Astrocyte (in vitro differentiated cells and primary cell): ENCODE data around the gene PPP1R26. TPM values are rescaled to one million over a fixed set of nuclear protein-coding genes. Genes with fewer than 3 reads are reported as not detected.

Experiments used
- DNase-seq: peaks from one replicate; pipeline ENCODE4 v3.0.0-alpha.2; 2010; ENCODE audit warnings: low read depth
- FAIRE-seq: peaks from 2 replicates; lab custom pipeline; 2011; peaks lifted over from hg19 to GRCh38; lab: Jason Lieb, UNC
- H2AFZ ChIP-seq: 2 replicates; pipeline ENCODE4 v1.6.0; 2012; ENCODE audit warnings: low read depth, low read length, inconsistent platforms
- H3K27ac ChIP-seq: 2 replicates; pipeline ENCODE4 v1.5.1; 2011; ENCODE audit warnings: low read depth, low read length, inconsistent platforms
- H3K27me3 ChIP-seq: 2 replicates; pipeline ENCODE4 v1.6.0; 2011; ENCODE audit warnings: low read length, inconsistent platforms; ENCODE audit not compliant: insufficient read depth
- H3K36me3 ChIP-seq: 2 replicates; pipeline ENCODE4 v1.5.1; 2011; ENCODE audit warnings: low read length, inconsistent platforms; ENCODE audit not compliant: insufficient read depth
- H3K4me1 ChIP-seq: 2 replicates; pipeline ENCODE4 v1.5.1; 2011; ENCODE audit warnings: low read length, inconsistent platforms; ENCODE audit not compliant: insufficient read depth
- H3K4me2 ChIP-seq: 2 replicates; pipeline ENCODE4 v1.6.0; 2012; ENCODE audit warnings: low read length, inconsistent platforms
- H3K4me3 ChIP-seq: 2 replicates; pipeline ENCODE4 v1.5.1; 2011; ENCODE audit warnings: low read depth, mild to moderate bottlenecking, low read length, inconsistent platforms; ENCODE audit not compliant: insufficient read depth
- H3K79me2 ChIP-seq: 2 replicates; pipeline ENCODE4 v1.6.0; 2012; ENCODE audit warnings: mild to moderate bottlenecking, low read length, inconsistent platforms; ENCODE audit not compliant: insufficient read depth
- H3K9ac ChIP-seq: 2 replicates; pipeline ENCODE4 v1.6.0; 2012; ENCODE audit warnings: mild to moderate bottlenecking, low read length, inconsistent platforms
- H3K9me3 ChIP-seq: 2 replicates; pipeline ENCODE4 v1.5.1; 2012; ENCODE audit warnings: low read depth, mild to moderate bottlenecking, low read length, inconsistent platforms; ENCODE audit not compliant: insufficient read depth
- H4K20me1 ChIP-seq: 2 replicates; pipeline ENCODE4 v1.6.0; 2012; ENCODE audit warnings: low read length, inconsistent platforms; ENCODE audit not compliant: insufficient read depth
- H3K27ac Mint-ChIP-seq: one replicate; pipeline ENCODE4 v1.8.0; 2021; ENCODE audit warnings: mild to moderate bottlenecking, mixed read lengths; ENCODE audit not compliant: unreplicated experiment
- H3K27me3 Mint-ChIP-seq: one replicate; pipeline ENCODE4 v1.8.0; 2021; ENCODE audit warnings: low read depth, mixed read lengths; ENCODE audit not compliant: unreplicated experiment
- H3K36me3 Mint-ChIP-seq: one replicate; pipeline ENCODE4 v1.8.0; 2021; ENCODE audit warnings: low read depth, mixed read lengths; ENCODE audit not compliant: unreplicated experiment
- H3K4me1 Mint-ChIP-seq: one replicate; pipeline ENCODE4 v1.8.0; 2021; ENCODE audit warnings: low read depth, mixed read lengths; ENCODE audit not compliant: unreplicated experiment
- H3K4me3 Mint-ChIP-seq: one replicate; pipeline ENCODE4 v1.8.0; 2021; ENCODE audit warnings: mild to moderate bottlenecking, moderate library complexity, mixed read lengths; ENCODE audit not compliant: unreplicated experiment
- H3K9me3 Mint-ChIP-seq: one replicate; pipeline ENCODE4 v1.8.0; 2021; ENCODE audit warnings: mild to moderate bottlenecking, mixed read lengths; ENCODE audit not compliant: unreplicated experiment
- EZH2 ChIP-seq: IDR thresholded peaks from 2 replicates; pipeline ENCODE4 v1.6.1; 2012; ENCODE audit warnings: mild to moderate bottlenecking, low read length, inconsistent platforms; ENCODE audit not compliant: insufficient read depth
- total RNA-seq: library from RNA; stranded (reverse); gene quantifications from 2 replicates; pipeline ENCODE4 v1.2.1, GENCODE V29; 2021
- TF ChIP-seq, protein P1 (sequence below): IDR thresholded peaks from 2 replicates; pipeline ENCODE4 v1.5.1; 2011; ENCODE audit warnings: low read depth, mild to moderate bottlenecking, inconsistent platforms, low read length, moderate library complexity; ENCODE audit not compliant: insufficient read depth

The PPP1R26 gene
- total RNA-seq, 1 donor from 2014 or later: 10.6 TPM

DNA sequence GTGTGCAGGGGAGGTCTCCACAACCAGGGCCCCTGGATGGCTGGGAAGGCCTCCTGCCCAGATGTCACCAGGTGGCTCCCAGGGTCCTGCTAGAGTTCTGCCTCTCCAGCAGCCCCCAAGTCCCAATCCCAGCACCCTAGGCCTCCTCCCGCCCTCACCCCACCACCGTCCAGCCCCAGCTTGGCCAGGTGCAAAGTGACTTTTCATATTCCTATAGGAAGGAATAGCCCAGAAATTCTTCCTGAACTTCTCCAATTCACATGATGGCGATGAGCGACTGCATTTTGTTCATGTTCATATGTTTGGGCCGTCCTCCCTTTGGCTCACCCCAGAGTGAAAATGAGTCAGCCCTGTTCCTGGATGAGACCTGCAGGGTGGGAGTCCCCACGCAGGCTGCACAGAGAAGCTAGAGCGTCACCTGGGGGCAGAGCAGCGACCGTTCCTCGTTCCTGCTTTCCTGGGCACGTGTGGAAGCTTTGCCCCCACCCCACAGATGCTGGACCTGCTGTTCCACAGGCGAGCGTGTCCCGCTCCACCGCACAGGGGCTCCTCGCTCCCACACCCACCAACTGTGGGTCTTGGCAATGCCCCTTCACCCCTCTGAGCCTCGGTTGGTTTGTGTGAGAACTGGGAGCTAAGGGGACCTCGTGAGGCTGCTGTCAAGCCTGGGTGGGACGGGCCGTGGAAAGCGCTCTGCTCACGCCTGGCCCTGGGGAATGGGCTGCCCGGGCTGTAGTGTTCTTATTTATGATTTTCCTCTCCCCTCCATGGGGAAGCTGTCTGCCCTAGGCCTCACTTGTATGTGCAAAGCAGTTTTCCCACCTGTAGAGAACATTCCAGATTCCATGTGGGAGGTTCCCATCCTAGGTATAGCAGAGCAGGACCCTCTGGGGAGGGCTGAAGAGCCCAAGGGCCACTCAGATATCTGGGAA, 27.8 kb downstream of the PPP1R26 start:
- Histone ChIP-seq H3K79me2 (peaks cover 9% of the 10 kb centered on the region), H3K27me3 (no peaks in the 10 kb centered on the region), H3K9me3 (no peaks in the 10 kb centered on the region), H3K27ac (no peak overlapping the region), H3K4me3 (no peak overlapping the region), H3K4me2 (no peak overlapping the region), H2AFZ (no peak overlapping the region), H3K9ac (no peak overlapping the region), H4K20me1 (peaks cover 29% of the 10 kb centered on the region), H3K4me1 (no peaks in the 10 kb centered on the region), H3K36me3 (no peaks in the 10 kb centered on the region)
- no peak overlapping the region for H3K27ac Mint-ChIP-seq
- DNase-seq (no peak), FAIRE-seq (no peak)
- H3K36me3 Mint-ChIP-seq: peaks cover 10% of the 10 kb centered on the region
- peaks cover 10% of the 10 kb centered on the region for H3K9me3 Mint-ChIP-seq
- H3K27me3 Mint-ChIP-seq: no peaks in the 10 kb centered on the region
- H3K4me3 Mint-ChIP-seq: no peak overlapping the region
- no peaks in the 10 kb centered on the region for H3K4me1 Mint-ChIP-seq
- TF ChIP-seq EZH2: no peak

DNA sequence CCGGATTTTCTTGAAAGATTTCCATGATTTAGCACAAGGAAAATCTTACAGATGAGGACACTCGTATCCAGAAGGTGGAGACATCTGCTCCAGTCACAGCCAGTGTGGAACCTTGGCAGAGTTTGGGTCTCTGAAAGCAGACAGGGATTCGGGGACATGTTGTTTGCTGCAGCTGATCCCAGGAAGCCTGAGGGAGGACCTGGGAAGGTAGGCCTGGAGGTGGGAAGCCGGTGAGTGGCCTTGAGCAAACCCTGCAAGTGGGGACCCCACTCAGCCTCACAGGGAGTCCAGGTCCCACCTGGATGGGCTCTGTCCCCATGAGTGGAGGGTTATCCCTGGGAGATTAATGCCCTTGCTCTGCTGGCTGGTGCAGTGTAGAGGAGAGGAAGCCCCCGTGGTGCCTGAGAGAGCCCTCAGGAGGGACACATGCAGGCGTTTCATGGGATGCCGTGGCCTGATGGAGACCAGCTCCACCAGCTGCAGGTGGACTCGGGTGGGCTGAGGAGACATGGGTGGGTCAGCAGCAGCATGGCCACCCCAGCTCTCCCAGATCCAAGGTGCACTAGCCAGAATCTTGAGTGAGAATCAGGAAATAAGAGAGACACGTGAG, 28.7 kb downstream of the PPP1R26 start:
- Histone ChIP-seq H3K4me3 (no peak overlapping the region), H3K27ac (no peak overlapping the region), H4K20me1 (peaks cover 21% of the 10 kb centered on the region), H3K36me3 (no peaks in the 10 kb centered on the region), H3K4me2 (no peak overlapping the region), H3K9me3 (no peaks in the 10 kb centered on the region), H3K27me3 (no peaks in the 10 kb centered on the region), H3K79me2 (no peaks in the 10 kb centered on the region), H2AFZ (no peak overlapping the region), H3K9ac (no peak overlapping the region), H3K4me1 (no peaks in the 10 kb centered on the region)
- FAIRE-seq (no peak), DNase-seq (no peak)
- TF ChIP-seq, protein P1, sequence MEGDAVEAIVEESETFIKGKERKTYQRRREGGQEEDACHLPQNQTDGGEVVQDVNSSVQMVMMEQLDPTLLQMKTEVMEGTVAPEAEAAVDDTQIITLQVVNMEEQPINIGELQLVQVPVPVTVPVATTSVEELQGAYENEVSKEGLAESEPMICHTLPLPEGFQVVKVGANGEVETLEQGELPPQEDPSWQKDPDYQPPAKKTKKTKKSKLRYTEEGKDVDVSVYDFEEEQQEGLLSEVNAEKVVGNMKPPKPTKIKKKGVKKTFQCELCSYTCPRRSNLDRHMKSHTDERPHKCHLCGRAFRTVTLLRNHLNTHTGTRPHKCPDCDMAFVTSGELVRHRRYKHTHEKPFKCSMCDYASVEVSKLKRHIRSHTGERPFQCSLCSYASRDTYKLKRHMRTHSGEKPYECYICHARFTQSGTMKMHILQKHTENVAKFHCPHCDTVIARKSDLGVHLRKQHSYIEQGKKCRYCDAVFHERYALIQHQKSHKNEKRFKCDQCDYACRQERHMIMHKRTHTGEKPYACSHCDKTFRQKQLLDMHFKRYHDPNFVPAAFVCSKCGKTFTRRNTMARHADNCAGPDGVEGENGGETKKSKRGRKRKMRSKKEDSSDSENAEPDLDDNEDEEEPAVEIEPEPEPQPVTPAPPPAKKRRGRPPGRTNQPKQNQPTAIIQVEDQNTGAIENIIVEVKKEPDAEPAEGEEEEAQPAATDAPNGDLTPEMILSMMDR: no peak
- no peak for TF ChIP-seq EZH2
- Mint-ChIP-seq H3K9me3 (peaks cover 10% of the 10 kb centered on the region), H3K27ac (no peak overlapping the region), H3K27me3 (no peaks in the 10 kb centered on the region), H3K36me3 (peaks cover 5% of the 10 kb centered on the region), H3K4me1 (no peaks in the 10 kb centered on the region), H3K4me3 (no peak overlapping the region)

DNA sequence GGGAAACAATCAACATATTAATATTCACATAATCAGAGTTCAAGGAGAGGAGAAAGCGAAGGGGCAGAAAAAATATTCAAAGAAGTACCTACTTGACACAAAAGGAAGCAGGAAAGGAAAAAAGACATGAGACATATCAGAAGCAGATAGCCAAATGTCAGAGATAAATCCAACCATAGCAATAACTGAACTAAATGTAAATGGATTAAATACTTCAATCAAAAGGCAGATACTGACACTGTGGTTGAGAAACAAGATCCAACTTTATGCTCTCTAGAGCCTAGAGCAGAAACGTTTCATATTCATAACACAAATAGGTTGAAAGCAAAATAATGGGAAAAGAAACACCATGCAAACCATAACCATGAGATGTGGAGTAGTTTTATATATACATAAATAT, 29.9 kb downstream of the PPP1R26 start:
- Histone ChIP-seq H3K4me1 (no peaks in the 10 kb centered on the region), H3K27ac (no peak overlapping the region), H3K36me3 (no peaks in the 10 kb centered on the region), H3K4me3 (no peak overlapping the region), H3K27me3 (no peaks in the 10 kb centered on the region), H4K20me1 (peaks cover 10% of the 10 kb centered on the region), H2AFZ (no peak overlapping the region), H3K9me3 (no peaks in the 10 kb centered on the region), H3K79me2 (no peaks in the 10 kb centered on the region), H3K9ac (no peak overlapping the region), H3K4me2 (no peak overlapping the region)
- no peaks in the 10 kb centered on the region for H3K27me3 Mint-ChIP-seq
- FAIRE-seq: no peak
- peaks cover 4% of the 10 kb centered on the region for H3K36me3 Mint-ChIP-seq
- H3K4me1 Mint-ChIP-seq: no peaks in the 10 kb centered on the region
- peaks cover 10% of the 10 kb centered on the region for H3K9me3 Mint-ChIP-seq
- H3K27ac Mint-ChIP-seq: no peak overlapping the region
- TF ChIP-seq, protein P1: no peak
- H3K4me3 Mint-ChIP-seq: no peak overlapping the region
- DNase-seq: no peak
